Omental fat pad (tissue), 4 donors: ENCODE results near the gene RNF149. TPM values are rescaled to one million over a fixed set of nuclear protein-coding genes. Genes with fewer than 3 reads are reported as not detected.

ENCODE experiments used
- ATAC-seq: fragments of 150-250 bp; one replicate; pipeline ENCODE4 v1.9.1; 2016; ENCODE audit warnings: mild to moderate bottlenecking, moderate library complexity; ENCODE audit not compliant: low FRiP score
- DNase-seq: peaks from one replicate; pipeline ENCODE4 v3.0.0-alpha.2; 2019; ENCODE audit warnings: low spot score
- CTCF ChIP-seq, 3 donors: fragments of 450-650 bp; IDR thresholded peaks; one replicate each; pipeline ENCODE4 v1.5.1; 2016 to 2017; ENCODE audit warnings: antibody characterized with exemption in 3 of 3, mild to moderate bottlenecking in 3 of 3, moderate library complexity in 2 of 3
- total RNA-seq, 4 donors: library from RNA; depleted of rRNA; stranded (reverse); fragments of >200 nt; gene quantifications; one replicate each; pipeline ENCODE4 v1.1.0, GENCODE V29; 2016

Gene RNF149
- total RNA-seq, 4 donors from 2014 or later: 96.8 to 191 (median 118) TPM

- no peak for DNase-seq
- TF ChIP-seq CTCF (IDR thresholded peaks at IDR 0.05): no peak
- no peak for ATAC-seq
Measured at GRCh38 chr2:101263377-101263800, 45.1 kb downstream of the RNF149 start.

GRCh38 chr2:101262142-101262541, 46.4 kb downstream of the RNF149 start:
- ATAC-seq: no peak
- DNase-seq: no peak
- no peak for TF ChIP-seq CTCF (IDR thresholded peaks at IDR 0.05)

GRCh38 chr2:101258804-101259203, 49.7 kb downstream of the RNF149 start:
- DNase-seq (no peak), ATAC-seq (no peak)
- no peak for TF ChIP-seq CTCF (IDR thresholded peaks at IDR 0.05)

- no peak for TF ChIP-seq CTCF (IDR thresholded peaks at IDR 0.05)
- DNase-seq (no peak), ATAC-seq (no peak)
Measured at GRCh38 chr2:101256316-101256715, 52.2 kb downstream of the RNF149 start.

- TF ChIP-seq CTCF (IDR thresholded peaks at IDR 0.05): no peak
- ATAC-seq (no peak), DNase-seq (no peak)
Measured at GRCh38 chr2:101255501-101255900, 53.0 kb downstream of the RNF149 start.

- DNase-seq: no peak
- no peak for TF ChIP-seq CTCF (IDR thresholded peaks at IDR 0.05)
- no peak for ATAC-seq
Measured at GRCh38 chr2:101253703-101254450, 54.6 kb downstream of the RNF149 start.

GRCh38 chr2:101253013-101253702, 55.3 kb downstream of the RNF149 start:
- no peak for TF ChIP-seq CTCF (IDR thresholded peaks at IDR 0.05)
- DNase-seq (peak; percentile 27), ATAC-seq (peak; percentile 73)
